H9 (cell line): ENCODE results near the gene SSR2. TPM values are rescaled to one million over a fixed set of nuclear protein-coding genes. Genes with fewer than 3 reads are reported as not detected.

Source experiments
- DNase-seq: peaks from one replicate; pipeline ENCODE4 v3.0.0-alpha.2; 2017
- H2AFZ ChIP-seq: one replicate; pipeline ENCODE4 v1.6.1; 2013; ENCODE audit warnings: mild to moderate bottlenecking, low read length, control low read depth, moderate library complexity
- H2AK5ac ChIP-seq: 2 replicates; pipeline ENCODE4 v1.6.1; 2013; ENCODE audit warnings: low read length, control low read depth, mixed read lengths; ENCODE audit not compliant: insufficient read length
- H2BK120ac ChIP-seq: one replicate; pipeline ENCODE4 v1.6.1; 2013; ENCODE audit warnings: low read depth, mild to moderate bottlenecking, low read length, control low read depth, inconsistent platforms; ENCODE audit not compliant: poor library complexity, severe bottlenecking
- H2BK12ac ChIP-seq: 2 replicates; pipeline ENCODE4 v1.6.1; 2013; ENCODE audit warnings: low read length, control low read depth, mixed read lengths, low read depth; ENCODE audit not compliant: insufficient read length
- H2BK15ac ChIP-seq: 2 replicates; pipeline ENCODE4 v1.6.1; 2013; ENCODE audit warnings: low read depth, low read length, control low read depth
- H2BK20ac ChIP-seq: one replicate; pipeline ENCODE4 v1.6.1; 2013; ENCODE audit warnings: low read depth, mild to moderate bottlenecking, low read length, control low read depth, inconsistent platforms; ENCODE audit not compliant: poor library complexity, severe bottlenecking
- H2BK5ac ChIP-seq: 2 replicates; pipeline ENCODE4 v1.6.1; 2013; ENCODE audit warnings: low read length, control low read depth, mixed read lengths; ENCODE audit not compliant: insufficient read length
- H3K14ac ChIP-seq: 2 replicates; pipeline ENCODE4 v1.6.1; 2013; ENCODE audit warnings: low read length, control low read depth; ENCODE audit not compliant: insufficient read depth
- H3K18ac ChIP-seq: 2 replicates; pipeline ENCODE4 v1.6.1; 2013; ENCODE audit warnings: low read depth, mild to moderate bottlenecking, mixed read lengths, low read length, control low read depth; ENCODE audit not compliant: insufficient read length
- H3K23ac ChIP-seq: 2 replicates; pipeline ENCODE4 v1.6.1; 2013; ENCODE audit warnings: low read length, control low read depth, mixed read lengths, low read depth; ENCODE audit not compliant: insufficient read length
- H3K23me2 ChIP-seq: 2 replicates; pipeline ENCODE4 v1.6.1; 2013; ENCODE audit warnings: low read depth, mild to moderate bottlenecking, mixed read lengths, low read length, control low read depth; ENCODE audit not compliant: insufficient read length, poor library complexity, severe bottlenecking
- H3K27ac ChIP-seq: 2 replicates; pipeline ENCODE4 v1.5.1; 2013; ENCODE audit warnings: low read length, control low read depth, mixed read lengths, low read depth; ENCODE audit not compliant: insufficient read length
- H3K27me3 ChIP-seq: 2 replicates; pipeline ENCODE4 v1.6.1; 2013; ENCODE audit warnings: low read length, control low read depth, inconsistent platforms; ENCODE audit not compliant: insufficient read depth
- H3K4ac ChIP-seq: 2 replicates; pipeline ENCODE4 v1.6.1; 2013; ENCODE audit warnings: low read depth, mild to moderate bottlenecking, control low read depth, inconsistent platforms, low read length, moderate library complexity
- H3K4me1 ChIP-seq: 2 replicates; pipeline ENCODE4 v1.6.1; 2013; ENCODE audit warnings: low read length, control low read depth, inconsistent platforms; ENCODE audit not compliant: insufficient read depth
- H3K4me2 ChIP-seq: 2 replicates; pipeline ENCODE4 v1.6.1; 2013; ENCODE audit warnings: low read length, control low read depth, mixed read lengths; ENCODE audit not compliant: insufficient read length, insufficient read depth
- H3K56ac ChIP-seq: 2 replicates; pipeline ENCODE4 v1.6.1; 2013; ENCODE audit warnings: low read depth, mild to moderate bottlenecking, mixed read lengths, low read length, control low read depth; ENCODE audit not compliant: insufficient read length
- H3K79me1 ChIP-seq: 2 replicates; pipeline ENCODE4 v1.6.1; 2013; ENCODE audit warnings: low read depth, mild to moderate bottlenecking, moderate library complexity, low read length, control low read depth, inconsistent platforms; ENCODE audit not compliant: insufficient read depth, poor library complexity, severe bottlenecking
- H3K79me2 ChIP-seq: 2 replicates; pipeline ENCODE4 v1.6.1; 2013; ENCODE audit warnings: low read length, control low read depth, inconsistent platforms; ENCODE audit not compliant: insufficient read depth
- H3K9ac ChIP-seq: 2 replicates; pipeline ENCODE4 v1.6.1; 2013; ENCODE audit warnings: low read length, control low read depth, mixed read lengths; ENCODE audit not compliant: insufficient read length; ENCODE audit errors: extremely low read depth
- H3K9me3 ChIP-seq: one replicate; pipeline ENCODE4 v1.6.1; 2013; ENCODE audit warnings: low read depth, low read length, inconsistent platforms; ENCODE audit not compliant: control insufficient read depth
- H3T11ph ChIP-seq: one replicate; pipeline ENCODE4 v1.6.1; 2013; ENCODE audit warnings: mild to moderate bottlenecking, low read length, control low read depth, inconsistent platforms
- H4K20me1 ChIP-seq: one replicate; pipeline ENCODE4 v1.6.1; 2013; ENCODE audit not compliant: control insufficient read depth, insufficient read length, insufficient read depth
- H4K5ac ChIP-seq: 2 replicates; pipeline ENCODE4 v1.6.1; 2013; ENCODE audit warnings: low read depth, mild to moderate bottlenecking, mixed read lengths, low read length, control low read depth; ENCODE audit not compliant: insufficient read length
- H4K8ac ChIP-seq: replicated peaks from 2 replicates; pipeline ENCODE4 v1.6.1; 2013; ENCODE audit warnings: low read length, control low read depth, mixed read lengths, low read depth; ENCODE audit not compliant: insufficient read length
- H4K91ac ChIP-seq: 2 replicates; pipeline ENCODE4 v1.6.1; 2013; ENCODE audit warnings: low read depth, mild to moderate bottlenecking, moderate library complexity, mixed read lengths, low read length, control low read depth; ENCODE audit not compliant: insufficient read length
- H3K27ac Mint-ChIP-seq, 3 experiments: 2 replicates in 2 of 3; 3 replicates in 1 of 3; pipeline ENCODE4 v1.8.0; 2020 to 2021; ENCODE audit warnings: mixed read lengths in 3 of 3, mild to moderate bottlenecking in 1 of 3, moderate library complexity in 1 of 3
- H3K27me3 Mint-ChIP-seq: 2 replicates; pipeline ENCODE4 v1.8.0; 2021; ENCODE audit warnings: low read depth, mild to moderate bottlenecking, moderate library complexity, mixed read lengths
- H3K36me3 Mint-ChIP-seq, 3 experiments: 2 replicates in 2 of 3; 3 replicates in 1 of 3; pipeline ENCODE4 v1.8.0; 2020 to 2021; ENCODE audit warnings: low read depth in 3 of 3, mixed read lengths in 3 of 3; ENCODE audit not compliant: insufficient read depth in 1 of 3
- H3K4me1 Mint-ChIP-seq, 2 experiments: 2 replicates each; pipeline ENCODE4 v1.8.0; 2020; ENCODE audit warnings: mixed read lengths in 2 of 2
- H3K4me3 Mint-ChIP-seq, 2 experiments: 2 replicates in 1 of 2; 3 replicates in 1 of 2; pipeline ENCODE4 v1.8.0; 2020 to 2021; ENCODE audit warnings: mild to moderate bottlenecking in 2 of 2, mixed read lengths in 2 of 2, moderate library complexity in 1 of 2
- H3K9me3 Mint-ChIP-seq, 2 experiments: 2 replicates in 1 of 2; 3 replicates in 1 of 2; pipeline ENCODE4 v1.8.0; 2020; ENCODE audit warnings: mild to moderate bottlenecking in 2 of 2, mixed read lengths in 2 of 2, moderate library complexity in 1 of 2
- CTCF ChIP-seq: fragments of 200-600 bp; sonication (generic); conservative IDR thresholded peaks from 3 replicates; pipeline ENCODE4 v1.8.0; 2021; ENCODE audit warnings: antibody characterized with exemption, mild to moderate bottlenecking
- WGBS: extraction: QIAGEN DNeasy Blood & Tissue Kit; methylation state at CpG from one replicate; pipeline ENCODE4 v1.1.7; 2013; ENCODE audit warnings: missing lambda C conversion rate, low lambda C conversion rate, mixed read lengths; ENCODE audit not compliant: insufficient read length; ENCODE audit errors: extremely low coverage; 5-methylcytosine and 5-hydroxymethylcytosine counted together
- total RNA-seq: library from RNA; stranded (reverse); gene quantifications from 2 replicates; pipeline ENCODE4 v1.2.1, GENCODE V29; 2021

Gene SSR2
- total RNA-seq, 1 experiment from 2014 or later, result 170 TPM

GRCh38 chr1:156033011-156033410 lies 12.3 kb upstream of the SSR2 start:
- Histone ChIP-seq H2BK120ac (no peak overlapping the region), H3K27ac (no peak overlapping the region), H2AK5ac (no peak overlapping the region), H4K5ac (no peak overlapping the region), H3K23ac (no peak overlapping the region), H3K18ac (no peak overlapping the region), H2BK20ac (no peak overlapping the region), H3K27me3 (no peaks in the 10 kb centered on the region), H3K56ac (no peak overlapping the region), H4K91ac (no peak overlapping the region), H2BK5ac (no peak overlapping the region), H3K79me1 (no peaks in the 10 kb centered on the region), H3K23me2 (no peaks in the 10 kb centered on the region), H3K79me2 (no peaks in the 10 kb centered on the region), H3K4ac (no peak overlapping the region), H4K20me1 (no peaks in the 10 kb centered on the region), H3T11ph (no peak overlapping the region), H3K4me1 (no peaks in the 10 kb centered on the region), H4K8ac (no peak overlapping the region), H3K9ac (no peak overlapping the region), H3K14ac (no peak overlapping the region), H2BK15ac (no peak overlapping the region), H2BK12ac (no peak overlapping the region), H3K9me3 (no peaks in the 10 kb centered on the region), H2AFZ (no peak overlapping the region), H3K4me2 (no peak overlapping the region)
- TF ChIP-seq CTCF, result no peak
- H3K27ac Mint-ChIP-seq, result no peak overlapping the region; a peak in 1 of 7 replicates
- peaks cover 0 to 13% of the 10 kb centered on the region in 2 experiments; a peak in 1 of 4 replicates for H3K4me1 Mint-ChIP-seq
- H3K27me3 Mint-ChIP-seq, result no peaks in the 10 kb centered on the region
- no peak overlapping the region for H3K4me3 Mint-ChIP-seq
- H3K9me3 Mint-ChIP-seq, result no peaks in the 10 kb centered on the region
- H3K36me3 Mint-ChIP-seq, result peaks cover 9 to 18% (median 11%) of the 10 kb centered on the region in 3 experiments; a peak in 6 of 7 replicates
- no CpG with 5 or more reads among the region's 6 CpGs for WGBS
- DNase-seq, result no peak
